HEK293 (cell line): ENCODE results near the gene MLN.

Experiments used
- CTCF ChIA-PET: fragments of 350-600 bp; formaldehyde crosslinking; extraction: SDS; loops from one replicate; lab custom pipeline; 2021; ENCODE audit warnings: antibody characterized with exemption; lab: Yijun Ruan, JAX
- POLR2A ChIA-PET: fragments of 300-600 bp; formaldehyde crosslinking; extraction: SDS; loops from one replicate; lab custom pipeline; 2020; ENCODE audit warnings: antibody characterized with exemption, inconsistent platforms; lab: Yijun Ruan, JAX
- H3K27ac ChIP-seq: fragments of 200-500 bp; sonication (Bioruptor generic); 2 replicates; pipeline ENCODE4 v1.5.1; 2014; ENCODE audit warnings: low read depth, low read length, control low read depth, inconsistent platforms; ENCODE audit errors: extremely low read depth
- H3K36me3 ChIP-seq, 2 experiments: fragments of 200-500 bp in 1 of 2; sonication (Bioruptor generic) in 1 of 2; 1 replicate in 1 of 2; 2 replicates in 1 of 2; pipeline ENCODE4 v1.5.1; 2014 to 2017; ENCODE audit warnings: inconsistent platforms in 2 of 2, low read length in 2 of 2; ENCODE audit not compliant: control insufficient read depth in 2 of 2, insufficient read depth in 1 of 2
- H3K4me1 ChIP-seq: fragments of 200-500 bp; sonication (Bioruptor generic); 2 replicates; pipeline ENCODE4 v1.5.1; 2014; ENCODE audit warnings: mild to moderate bottlenecking, low read length, inconsistent platforms; ENCODE audit not compliant: control insufficient read depth, insufficient read depth
- H3K4me3 ChIP-seq: 2 replicates; pipeline ENCODE4 v1.5.1; 2011; ENCODE audit warnings: low read depth, mild to moderate bottlenecking, control low read depth, low read length, moderate library complexity
- H3K9me3 ChIP-seq: fragments of 200-500 bp; sonication (Bioruptor generic); 2 replicates; pipeline ENCODE4 v1.5.1; 2014; ENCODE audit warnings: low read depth, low read length, inconsistent platforms; ENCODE audit not compliant: control insufficient read depth, insufficient read depth
- ATF2 ChIP-seq: fragments of 450-650 bp; formaldehyde crosslinking; IDR thresholded peaks from 2 replicates; pipeline ENCODE4 v1.5.1; 2016; ENCODE audit warnings: missing biosample characterization, missing genetic modification characterization, low read depth
- GLIS1 ChIP-seq: fragments of 450-650 bp; formaldehyde crosslinking; IDR thresholded peaks from 2 replicates; pipeline ENCODE4 v1.5.1; 2016; ENCODE audit warnings: missing biosample characterization, missing genetic modification characterization
- INSM2 ChIP-seq: fragments of 450-650 bp; formaldehyde crosslinking; IDR thresholded peaks from 2 replicates; pipeline ENCODE4 v1.5.1; 2016; ENCODE audit warnings: missing biosample characterization, missing genetic modification characterization
- MZF1 ChIP-seq: fragments of 450-650 bp; formaldehyde crosslinking; IDR thresholded peaks from 2 replicates; pipeline ENCODE4 v1.5.1; 2017; ENCODE audit warnings: missing biosample characterization, missing genetic modification characterization, borderline replicate concordance
- TRIM28 ChIP-seq: IDR thresholded peaks from 2 replicates; pipeline ENCODE4 v1.6.1; 2011; ENCODE audit warnings: low read length, control low read depth, borderline replicate concordance
- WT1 ChIP-seq: fragments of 450-650 bp; formaldehyde crosslinking; IDR thresholded peaks from 2 replicates; pipeline ENCODE4 v1.5.1; 2016; ENCODE audit warnings: missing biosample characterization, missing genetic modification characterization
- ZBTB6 ChIP-seq: fragments of 450-650 bp; formaldehyde crosslinking; IDR thresholded peaks from 2 replicates; pipeline ENCODE4 v1.5.1; 2017; ENCODE audit warnings: missing biosample characterization, missing genetic modification characterization
- ZIC2 ChIP-seq: fragments of 450-650 bp; formaldehyde crosslinking; IDR thresholded peaks from 2 replicates; pipeline ENCODE4 v1.5.1; 2016; ENCODE audit warnings: missing biosample characterization, missing genetic modification characterization
- ZNF169 ChIP-seq: fragments of 450-650 bp; formaldehyde crosslinking; IDR thresholded peaks from 2 replicates; pipeline ENCODE4 v1.5.1; 2016; ENCODE audit warnings: missing biosample characterization, missing genetic modification characterization
- ZNF174 ChIP-seq: fragments of 450-650 bp; formaldehyde crosslinking; IDR thresholded peaks from 2 replicates; pipeline ENCODE4 v1.5.0; 2017; ENCODE audit warnings: missing biosample characterization, mild to moderate bottlenecking, missing genetic modification characterization
- ZNF311 ChIP-seq: fragments of 450-650 bp; formaldehyde crosslinking; IDR thresholded peaks from 2 replicates; pipeline ENCODE4 v1.5.1; 2017; ENCODE audit warnings: missing biosample characterization, missing genetic modification characterization, borderline replicate concordance
- ZNF341 ChIP-seq: fragments of 450-650 bp; formaldehyde crosslinking; IDR thresholded peaks from 2 replicates; pipeline ENCODE4; 2016; ENCODE audit warnings: low read depth, missing biosample characterization, missing genetic modification characterization
- ZNF416 ChIP-seq: fragments of 450-650 bp; formaldehyde crosslinking; IDR thresholded peaks from 2 replicates; pipeline ENCODE4 v1.5.1; 2016; ENCODE audit warnings: missing biosample characterization, missing genetic modification characterization
- ZNF521 ChIP-seq: fragments of 450-650 bp; formaldehyde crosslinking; IDR thresholded peaks from 2 replicates; pipeline ENCODE4 v1.5.1; 2017; ENCODE audit warnings: missing biosample characterization, mild to moderate bottlenecking, missing genetic modification characterization
- ZNF548 ChIP-seq: fragments of 450-650 bp; formaldehyde crosslinking; IDR thresholded peaks from 2 replicates; pipeline ENCODE4 v1.5.1; 2016; ENCODE audit warnings: missing biosample characterization, missing genetic modification characterization
- ZNF600 ChIP-seq: fragments of 450-650 bp; formaldehyde crosslinking; IDR thresholded peaks from 2 replicates; pipeline ENCODE4 v1.5.1; 2016; ENCODE audit warnings: missing biosample characterization, missing genetic modification characterization
- ZNF660 ChIP-seq: fragments of 450-650 bp; IDR thresholded peaks from 2 replicates; pipeline ENCODE4 v1.5.1; 2018; ENCODE audit warnings: missing biosample characterization, mild to moderate bottlenecking, missing genetic modification characterization
- ZNF76 ChIP-seq: fragments of 450-650 bp; formaldehyde crosslinking; IDR thresholded peaks from 2 replicates; pipeline ENCODE4; 2016; ENCODE audit warnings: low read depth, missing biosample characterization, missing genetic modification characterization, borderline replicate concordance
- ZSCAN18 ChIP-seq: fragments of 450-650 bp; formaldehyde crosslinking; IDR thresholded peaks from 2 replicates; pipeline ENCODE4 v1.5.1; 2016; ENCODE audit warnings: missing biosample characterization, missing genetic modification characterization

MLN gene

GRCh38 chr6:33779895-33780294 lies 23.9 kb downstream of the MLN start:
- ChIA-PET POLR2A (interaction anchor here (0.9 to 1.3 kb wide), 3 partner anchors 9 to 182 kb away, joined by 3 read pairs; no protein-coding TSS in a partner anchor), CTCF (interaction anchor here (0.6 to 4.6 kb wide), 13 partner anchors 9 to 374 kb away, joined by 3 to 30 read pairs (median 4); partner anchors contain the start of genes LEMD2 and UQCC2)
- peaks cover 4 to 99% of the 10 kb centered on the region in 2 experiments for H3K36me3 ChIP-seq
- no peaks in the 10 kb centered on the region for H3K9me3 ChIP-seq
- no peak overlapping the region for H3K4me3 ChIP-seq
- no peak for TF ChIP-seq ZNF174 (tag by site-specific recombination)
- no peak for TF ChIP-seq ZNF76 (tag by site-specific recombination)
- TF ChIP-seq ZNF169, result no peak
- no peak for TF ChIP-seq ZNF548 (tag by site-specific recombination)
- TF ChIP-seq ZNF416 (tag by site-specific recombination), result no peak
- no peak for TF ChIP-seq ZNF311 (tag by site-specific recombination)
- no peak for TF ChIP-seq INSM2
- TF ChIP-seq ZNF660 (tag by site-specific recombination), result no peak
- TF ChIP-seq TRIM28, result no peak
- no peak for TF ChIP-seq ZSCAN18
- no peak for TF ChIP-seq WT1 (tag by site-specific recombination)
- no peak for TF ChIP-seq ATF2
- no peak for TF ChIP-seq MZF1 (tag by site-specific recombination)
- H3K27ac ChIP-seq, result no peak overlapping the region
- no peaks in the 10 kb centered on the region for H3K4me1 ChIP-seq

- no peaks in the 10 kb centered on the region for H3K9me3 ChIP-seq
- H3K27ac ChIP-seq, result no peak overlapping the region
- CTCF ChIA-PET, result interaction anchor here (0.5 to 4.6 kb wide), 14 partner anchors 9 to 1371 kb away, joined by 3 to 30 read pairs (median 3); partner anchors contain the start of gene LEMD2
- no peaks in the 10 kb centered on the region for H3K4me1 ChIP-seq
- H3K4me3 ChIP-seq, result no peak overlapping the region
- TF ChIP-seq ZNF600 (no peak), ZNF341 (tag by site-specific recombination) (peak; percentile 56; the same call in 1 of the 2 replicates)
- H3K36me3 ChIP-seq, result peaks cover 10 to 99% of the 10 kb centered on the region in 2 experiments
- POLR2A ChIA-PET, result interaction anchor here (0.7 to 1.3 kb wide), 5 partner anchors 9 to 1497 kb away, joined by 3 to 6 read pairs (median 3); no protein-coding TSS in a partner anchor
These were observed 24.5 kb downstream of the MLN start for GRCh38 chr6:33779290-33779689.

- peaks cover 10 to 97% of the 10 kb centered on the region in 2 experiments for H3K36me3 ChIP-seq
- H3K27ac ChIP-seq, result no peak overlapping the region
- ChIA-PET POLR2A (interaction anchor here (0.7 to 1.3 kb wide), 3 partner anchors 62 to 1497 kb away, joined by 3 to 6 read pairs (median 3); no protein-coding TSS in a partner anchor), CTCF (interaction anchor here (0.5 to 4.6 kb wide), 11 partner anchors 8 to 1371 kb away, joined by 3 to 30 read pairs (median 3); partner anchors contain the start of gene LEMD2)
- no peak overlapping the region for H3K4me3 ChIP-seq
- TF ChIP-seq ZBTB6 (tag by site-specific recombination), result no peak
- TF ChIP-seq ZNF521, result no peak
- TF ChIP-seq GLIS1 (tag by site-specific recombination), result peak; percentile 33; the same call in 1 of the 2 replicates
- peak; percentile 80 for TF ChIP-seq ZIC2 (tag by site-specific recombination)
- no peak for TF ChIP-seq ZNF174 (tag by site-specific recombination)
- H3K9me3 ChIP-seq, result no peaks in the 10 kb centered on the region
- no peaks in the 10 kb centered on the region for H3K4me1 ChIP-seq
These were observed 25.2 kb downstream of the MLN start for GRCh38 chr6:33778444-33779121.
